ENCODE measurements around the gene ENTPD6.
A peak's percentile ranks its signal among the peaks of the same experiment; 100 is the strongest.

The ENTPD6 gene

GRCh38 chr20:25250508-25250907 is 55.0 kb downstream of the ENTPD6 start:
- peak; percentile 65 for DNase-seq (ENCODE audit: extremely low spot score)
- ChIA-PET POLR2A (interaction anchor here (1.3 kb wide), 2 partner anchors 55 to 291 kb away, joined by 3 to 5 read pairs; partner anchors contain the start of gene ENTPD6), CTCF (interaction anchor here (1.2 kb wide), 1 partner anchor 149 kb away, joined by 4 read pairs; no protein-coding TSS in a partner anchor)
- TF ChIP-seq SP1 (IDR thresholded peaks at IDR 0.05) (no peak), PKNOX1 (IDR thresholded peaks at IDR 0.05) (peak; percentile 20; the same call in 1 of the 2 replicates)

DNA sequence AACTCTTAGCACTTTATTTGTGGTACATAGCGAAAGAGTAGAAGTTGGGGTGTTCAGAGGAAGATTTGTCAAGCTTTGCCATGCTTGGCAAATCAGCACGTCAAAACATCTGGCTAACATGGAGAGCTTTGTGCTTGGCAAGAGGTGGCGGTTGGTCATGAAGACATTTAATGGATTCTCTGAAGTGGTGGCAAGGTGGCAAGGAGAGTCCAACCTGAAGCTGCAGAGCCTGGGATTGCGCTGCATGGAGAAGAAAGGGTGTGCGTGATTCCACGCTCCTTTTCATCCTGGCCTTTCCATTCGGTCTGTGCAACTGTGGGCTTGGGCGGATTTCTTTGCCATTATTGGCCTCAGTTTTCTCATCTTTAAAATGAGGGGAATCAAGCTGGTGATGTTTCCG is 55.5 kb downstream of the ENTPD6 start:
- ChIA-PET CTCF (interaction anchor here (1.2 kb wide), 1 partner anchor 148 kb away, joined by 4 read pairs; no protein-coding TSS in a partner anchor), POLR2A (interaction anchor here (0.9 to 1.3 kb wide), 3 partner anchors 56 to 290 kb away, joined by 3 to 5 read pairs (median 3); partner anchors contain the start of gene ENTPD6)
- TF ChIP-seq NFRKB (IDR thresholded peaks at IDR 0.05) (no peak), ELF4 (IDR thresholded peaks at IDR 0.05) (no peak), FOXA1 (IDR thresholded peaks at IDR 0.05) (no peak), FOXM1 (IDR thresholded peaks at IDR 0.05; ENCODE audit: borderline replicate concordance) (no peak), ZNF384 (IDR thresholded peaks at IDR 0.05) (no peak), CTBP1 (IDR thresholded peaks at IDR 0.05; ENCODE audit: borderline replicate concordance) (no peak), SUZ12 (IDR thresholded peaks at IDR 0.05) (no peak), ARNT (IDR thresholded peaks at IDR 0.05) (no peak), HDGF (IDR thresholded peaks at IDR 0.05; ENCODE audit: borderline replicate concordance) (no peak), L3MBTL2 (conservative IDR thresholded peaks at IDR 0.05) (no peak), SP1 (IDR thresholded peaks at IDR 0.05) (no peak)
- no peak for DNase-seq (ENCODE audit: extremely low spot score)

DNA sequence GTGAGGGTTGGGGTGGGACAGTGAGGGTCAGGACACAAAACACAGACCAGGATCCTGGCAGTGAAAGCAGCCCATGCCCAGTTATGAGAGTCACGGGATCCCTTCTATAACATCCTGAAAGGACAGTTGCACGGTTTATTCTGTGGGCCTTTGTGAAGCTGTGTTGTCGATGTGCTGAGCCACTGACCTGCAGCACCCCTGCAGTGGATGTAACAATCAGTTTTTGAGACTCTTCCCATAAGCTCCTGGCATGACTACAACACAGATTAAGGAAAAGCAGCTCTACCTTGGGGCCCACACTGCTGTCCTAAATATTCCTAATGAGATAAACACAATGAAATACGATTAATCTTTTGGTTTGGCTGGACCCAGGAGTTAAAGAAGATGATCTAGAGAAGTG is 56.0 kb downstream of the ENTPD6 start:
- CTCF ChIA-PET, result interaction anchor here (1.2 kb wide), 1 partner anchor 148 kb away, joined by 4 read pairs; no protein-coding TSS in a partner anchor
- TF ChIP-seq FOXA1 (IDR thresholded peaks at IDR 0.05), result no peak
- TF ChIP-seq FOXK2 (IDR thresholded peaks at IDR 0.05), result no peak
- no peak for TF ChIP-seq CTBP1 (IDR thresholded peaks at IDR 0.05; ENCODE audit: borderline replicate concordance)
- TF ChIP-seq PKNOX1 (IDR thresholded peaks at IDR 0.05), result no peak
- TF ChIP-seq ELF4 (IDR thresholded peaks at IDR 0.05), result no peak
- TF ChIP-seq ZNF384 (IDR thresholded peaks at IDR 0.05), result no peak
- TF ChIP-seq HDGF (IDR thresholded peaks at IDR 0.05; ENCODE audit: borderline replicate concordance), result no peak
- no peak for TF ChIP-seq L3MBTL2 (conservative IDR thresholded peaks at IDR 0.05)
- TF ChIP-seq LEF1 (IDR thresholded peaks at IDR 0.05; ENCODE audit: borderline replicate concordance), result no peak
- no peak for TF ChIP-seq NFRKB (IDR thresholded peaks at IDR 0.05)
- TF ChIP-seq SUZ12 (IDR thresholded peaks at IDR 0.05), result no peak
- TF ChIP-seq ARNT (IDR thresholded peaks at IDR 0.05), result no peak
- TF ChIP-seq BHLHE40 (IDR thresholded peaks at IDR 0.05; ENCODE audit: borderline replicate concordance), result no peak
- no peak for TF ChIP-seq SP1 (IDR thresholded peaks at IDR 0.05)
- no peak for DNase-seq (ENCODE audit: extremely low spot score)
- POLR2A ChIA-PET, result interaction anchor here (0.9 kb wide), 1 partner anchor 56 kb away, joined by 3 read pairs; the partner anchor contains the start of gene ENTPD6

DNA sequence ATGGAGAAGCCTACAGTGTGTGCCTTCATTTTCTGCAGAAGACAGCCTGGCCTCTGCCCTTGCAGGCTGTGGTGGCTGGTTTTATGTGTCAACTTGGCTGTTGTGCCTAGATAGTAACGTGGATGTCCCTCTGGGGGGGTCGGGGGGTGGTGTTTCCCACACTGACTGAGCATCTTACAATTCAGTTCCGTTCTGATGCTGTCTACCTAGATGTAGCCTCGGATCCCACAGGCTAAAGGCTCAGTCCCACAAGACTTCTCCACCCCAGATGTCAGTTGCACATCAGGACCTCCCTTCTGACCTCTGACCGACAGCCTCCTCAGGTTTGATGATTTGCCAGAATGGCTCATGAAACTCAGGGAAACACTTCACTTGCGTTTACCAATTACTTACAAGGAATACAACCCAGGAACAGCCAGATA is 56.7 kb downstream of the ENTPD6 start:
- CTCF ChIA-PET, result interaction anchor here (1.1 kb wide), 1 partner anchor 43 kb away, joined by 4 read pairs; no protein-coding TSS in a partner anchor
- POLR2A ChIA-PET, result interaction anchor here (0.9 kb wide), 1 partner anchor 57 kb away, joined by 3 read pairs; the partner anchor contains the start of gene ENTPD6
- no peak for DNase-seq (ENCODE audit: extremely low spot score)
- no peak for TF ChIP-seq FOXK2 (IDR thresholded peaks at IDR 0.05)
- no peak for TF ChIP-seq HDGF (IDR thresholded peaks at IDR 0.05; ENCODE audit: borderline replicate concordance)
- TF ChIP-seq CTBP1 (IDR thresholded peaks at IDR 0.05; ENCODE audit: borderline replicate concordance), result no peak
- no peak for TF ChIP-seq L3MBTL2 (conservative IDR thresholded peaks at IDR 0.05)
- no peak for TF ChIP-seq TARDBP (IDR thresholded peaks at IDR 0.05)

DNA sequence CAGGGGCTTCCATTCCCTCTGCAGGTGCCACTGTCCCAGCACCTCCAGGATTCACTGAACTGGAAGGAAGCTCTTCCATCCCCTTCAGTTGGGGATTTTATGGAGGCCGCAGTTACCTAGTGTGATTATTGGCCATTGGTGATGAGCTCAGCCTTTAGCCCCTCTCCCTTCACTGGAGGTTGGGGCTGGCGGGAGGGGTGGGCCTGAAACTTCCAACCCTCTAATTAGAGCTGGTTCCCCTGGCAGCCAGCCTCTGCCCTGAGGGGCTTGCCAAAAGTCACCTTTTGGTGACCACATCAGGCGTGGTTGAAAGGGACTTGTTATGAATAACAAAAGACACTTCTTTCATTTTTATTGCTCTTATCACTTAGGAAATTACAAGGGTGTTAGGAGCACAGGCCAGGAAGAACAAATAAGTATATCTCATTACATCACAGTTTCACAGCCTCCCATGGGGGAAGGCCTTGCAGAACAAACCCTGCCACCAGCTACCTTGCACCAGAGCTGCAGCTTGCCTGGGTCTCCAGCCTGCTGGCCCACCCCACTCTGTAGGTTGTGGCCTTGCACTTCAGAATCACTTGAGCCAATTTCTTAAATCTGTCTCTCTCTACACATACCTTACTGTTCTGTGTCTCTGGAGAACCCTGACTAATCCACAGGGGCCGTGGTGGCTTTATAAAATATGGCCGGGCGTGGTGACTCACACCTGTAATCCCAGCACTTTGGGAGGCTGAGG is 57.3 kb downstream of the ENTPD6 start:
- DNase-seq (ENCODE audit: extremely low spot score), result no peak
- POLR2A ChIA-PET, result no interaction called here
- TF ChIP-seq L3MBTL2 (conservative IDR thresholded peaks at IDR 0.05) (no peak), ARNT (IDR thresholded peaks at IDR 0.05) (no peak), CTBP1 (IDR thresholded peaks at IDR 0.05; ENCODE audit: borderline replicate concordance) (no peak), BHLHE40 (IDR thresholded peaks at IDR 0.05; ENCODE audit: borderline replicate concordance) (no peak), SP1 (IDR thresholded peaks at IDR 0.05) (no peak), HDGF (IDR thresholded peaks at IDR 0.05; ENCODE audit: borderline replicate concordance) (no peak), ELF4 (IDR thresholded peaks at IDR 0.05) (no peak), NFRKB (IDR thresholded peaks at IDR 0.05) (no peak), ZNF384 (IDR thresholded peaks at IDR 0.05) (no peak), PKNOX1 (IDR thresholded peaks at IDR 0.05) (no peak), SUZ12 (IDR thresholded peaks at IDR 0.05) (no peak), FOXM1 (IDR thresholded peaks at IDR 0.05; ENCODE audit: borderline replicate concordance) (no peak), LEF1 (IDR thresholded peaks at IDR 0.05; ENCODE audit: borderline replicate concordance) (no peak), FOXA1 (IDR thresholded peaks at IDR 0.05) (no peak), TARDBP (IDR thresholded peaks at IDR 0.05) (no peak), FOXK2 (IDR thresholded peaks at IDR 0.05) (no peak)
- CTCF ChIA-PET, result interaction anchor here (0.8 to 1.1 kb wide), 2 partner anchors 42 to 140 kb away, joined by 3 to 4 read pairs; no protein-coding TSS in a partner anchor

All from HEK293T (cell line).